Superior temporal gyrus (tissue), 1 donor: ENCODE measurements around the gene TANC1.

ENCODE experiments used
- DNase-seq: peaks from one replicate; pipeline ENCODE4 v3.0.0-alpha.2; 2016; ENCODE audit errors: extremely low spot score

The TANC1 gene

GRCh38 chr2:159063677-159064076 is 95.2 kb downstream of the TANC1 start:
- DNase-seq, result no peak

GRCh38 chr2:159064446-159065301 is 96.2 kb downstream of the TANC1 start:
- no peak for DNase-seq

GRCh38 chr2:159065313-159065712 is 96.9 kb downstream of the TANC1 start:
- no peak for DNase-seq

- DNase-seq, result no peak
Observed at GRCh38 chr2:159065891-159066290, 97.5 kb downstream of the TANC1 start.

GRCh38 chr2:159066541-159067156 is 98.2 kb downstream of the TANC1 start:
- DNase-seq, result no peak

GRCh38 chr2:159067971-159068370 is 99.5 kb downstream of the TANC1 start:
- DNase-seq, result no peak

- DNase-seq, result no peak
Observed at GRCh38 chr2:159069229-159069628, 100.8 kb downstream of the TANC1 start.

- DNase-seq, result no peak
Observed at GRCh38 chr2:159070235-159070634, 101.8 kb downstream of the TANC1 start.

GRCh38 chr2:159071190-159071915 is 102.9 kb downstream of the TANC1 start:
- peak; percentile 55 for DNase-seq

- DNase-seq, result no peak
Observed at GRCh38 chr2:159072795-159073194, 104.4 kb downstream of the TANC1 start.

GRCh38 chr2:159073256-159073655 is 104.8 kb downstream of the TANC1 start:
- no peak for DNase-seq

GRCh38 chr2:159074605-159075004 is 106.2 kb downstream of the TANC1 start:
- no peak for DNase-seq

- no peak for DNase-seq
Observed at GRCh38 chr2:159075727-159076126, 107.3 kb downstream of the TANC1 start.

- no peak for DNase-seq
Observed at GRCh38 chr2:159076241-159076640, 107.8 kb downstream of the TANC1 start.

- DNase-seq, result no peak
Observed at GRCh38 chr2:159077869-159078268, 109.4 kb downstream of the TANC1 start.

GRCh38 chr2:159078443-159078842 is 110.0 kb downstream of the TANC1 start:
- DNase-seq, result no peak

- DNase-seq, result no peak
Observed at GRCh38 chr2:159080641-159081040, 112.2 kb downstream of the TANC1 start.

GRCh38 chr2:159082119-159082518 is 113.7 kb downstream of the TANC1 start:
- DNase-seq, result no peak

- DNase-seq, result no peak
Observed at GRCh38 chr2:159084384-159085370, 116.2 kb downstream of the TANC1 start.

- no peak for DNase-seq
Observed at GRCh38 chr2:159086342-159086741, 117.9 kb downstream of the TANC1 start.

GRCh38 chr2:159086826-159087225 is 118.4 kb downstream of the TANC1 start:
- DNase-seq, result no peak
